NCI-H187 treated with DMSO at 0.1 percent for 48 hours (cell line): ENCODE results near the gene PACC1.

Experiments
- DNase-seq: peaks from one replicate; lab custom pipeline; 2025; lab: John Stamatoyannopoulos, UW

PACC1 gene

DNA sequence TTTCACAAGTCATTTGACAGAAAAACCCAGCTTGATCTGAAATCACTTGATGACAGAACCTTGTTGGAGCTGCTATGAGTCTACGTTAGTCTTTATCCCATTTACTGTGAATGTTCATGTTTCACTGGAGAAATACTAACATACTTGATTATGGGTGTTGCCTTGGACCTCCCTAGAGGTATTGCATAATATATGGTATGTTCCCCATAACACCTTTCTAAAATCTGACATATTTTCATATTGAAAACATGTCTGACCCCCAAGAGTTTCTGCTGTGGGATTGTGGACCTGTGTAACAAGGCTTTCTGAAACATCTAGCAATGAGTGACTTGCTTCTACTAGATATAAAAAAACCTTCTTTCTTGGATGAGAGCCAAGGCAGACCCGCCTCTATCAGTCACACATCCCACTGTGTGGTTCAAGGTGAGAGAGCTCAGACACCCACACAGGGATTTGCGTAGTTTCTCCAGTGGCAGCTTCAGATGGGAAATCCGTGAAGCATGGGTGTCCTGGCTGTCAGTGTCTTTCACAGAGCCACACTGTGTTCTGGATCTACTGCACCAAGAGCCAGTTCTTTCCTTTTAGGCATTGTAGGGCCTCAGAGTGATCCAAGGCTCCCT lies 22.6 kb upstream of the PACC1 start:
- no peak for DNase-seq

DNA sequence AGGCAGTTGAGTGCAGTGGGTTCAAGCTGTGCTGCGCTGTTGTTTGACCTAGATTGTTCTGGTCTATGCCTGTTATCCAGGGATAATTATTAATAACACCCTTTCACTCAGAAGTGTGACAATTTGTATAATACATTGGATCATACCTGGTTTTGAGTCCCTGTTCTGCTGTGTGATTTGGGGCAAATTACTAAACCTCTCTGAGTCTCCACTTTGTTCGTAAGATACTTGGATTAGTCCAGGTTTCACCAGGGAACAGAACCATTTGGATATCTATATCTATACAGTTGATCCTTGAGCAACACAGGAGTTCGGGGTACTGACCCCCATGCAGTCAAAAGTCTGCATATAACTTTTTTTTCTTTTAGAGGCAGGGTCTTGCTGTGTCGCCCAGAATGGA lies 20.3 kb upstream of the PACC1 start:
- DNase-seq = no peak

DNA sequence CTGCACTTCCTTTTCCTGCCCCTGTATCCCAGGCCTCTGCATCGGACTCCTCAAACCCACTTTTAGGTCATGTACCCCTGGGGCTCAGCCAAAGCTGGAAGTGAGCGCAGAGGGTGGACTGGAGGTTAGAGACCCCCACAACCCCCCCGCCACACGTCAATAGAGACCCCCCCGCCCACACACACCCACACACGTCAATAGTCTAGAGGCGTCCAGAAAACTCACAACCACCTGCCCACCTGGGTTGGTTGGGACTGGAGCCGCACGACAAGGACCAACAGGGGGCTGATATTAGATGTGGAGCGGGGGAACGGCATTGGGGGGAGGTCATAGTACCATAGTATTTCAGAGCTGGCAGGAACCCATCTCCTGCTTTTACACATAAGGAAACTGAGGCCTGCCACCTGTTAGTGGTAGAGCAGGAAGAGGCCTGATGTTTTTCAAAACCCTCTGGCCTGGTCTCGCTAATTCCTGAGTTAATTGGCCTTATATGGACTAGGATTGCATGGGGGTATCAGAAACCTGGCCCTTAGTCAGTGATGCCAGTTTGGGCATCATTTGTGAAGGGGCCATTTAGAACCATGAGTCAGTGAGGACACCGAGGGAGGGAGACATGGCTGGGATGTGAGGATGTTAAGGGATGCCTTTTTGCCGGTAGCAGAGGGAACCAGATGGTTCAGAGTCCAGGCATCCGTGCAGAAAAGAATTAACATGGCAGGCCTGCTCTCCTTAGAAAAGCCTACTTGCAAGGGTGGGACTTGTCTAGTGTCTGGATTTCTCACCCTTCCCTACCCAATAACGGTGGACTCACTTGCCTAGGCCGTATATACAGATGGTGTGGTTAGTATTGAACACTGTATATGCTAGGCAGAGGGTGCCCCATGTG lies 19.1 kb upstream of the PACC1 start:
- no peak for DNase-seq

DNA sequence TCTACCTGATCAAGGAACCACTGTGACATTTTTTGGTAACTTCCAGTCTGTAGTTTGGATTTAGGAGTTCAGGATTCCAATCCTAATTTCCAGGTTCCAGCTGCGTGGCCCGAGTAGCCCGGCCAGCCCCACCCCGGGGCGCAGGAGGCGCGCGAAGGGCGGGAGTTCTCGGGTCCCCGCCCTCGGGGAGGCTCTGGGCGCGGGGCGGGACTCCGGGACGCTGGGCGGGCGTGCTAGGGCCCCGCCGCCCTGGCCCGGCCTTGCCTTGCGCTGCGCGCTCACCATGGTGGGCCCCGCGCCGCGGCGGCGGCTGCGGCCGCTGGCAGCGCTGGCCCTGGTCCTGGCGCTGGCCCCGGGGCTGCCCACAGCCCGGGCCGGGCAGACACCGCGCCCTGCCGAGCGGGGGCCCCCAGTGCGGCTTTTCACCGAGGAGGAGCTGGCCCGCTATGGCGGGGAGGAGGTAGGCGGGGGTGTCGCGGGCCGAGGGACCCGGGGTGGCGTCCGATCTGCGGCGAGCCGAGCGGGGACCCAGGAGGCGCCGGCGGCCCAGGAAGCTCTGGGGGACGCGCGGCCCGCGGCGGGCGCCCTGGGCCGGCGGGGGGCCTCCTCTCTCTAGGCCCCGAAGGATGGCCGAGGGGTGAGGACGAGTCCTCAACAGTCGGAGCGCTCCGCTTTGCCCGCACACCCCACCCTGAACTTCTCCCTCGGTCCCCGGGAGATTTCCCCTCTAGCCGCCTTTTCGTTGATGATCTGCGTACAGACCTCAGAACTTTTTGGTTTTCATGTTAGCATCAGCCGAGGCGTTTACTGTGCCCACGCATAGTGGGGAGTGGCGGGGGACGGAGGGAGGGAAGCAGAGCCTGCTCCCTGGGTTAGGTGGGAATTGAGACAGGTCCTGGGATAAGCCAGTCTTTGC lies 18.2 kb upstream of the PACC1 start, which contains the start of gene NENF:
NENF (plus strand) TSS at position 260 of the 916 bp plus-strand sequence; CDS start at position 284, 24 bp downstream.
- DNase-seq = no peak

DNA sequence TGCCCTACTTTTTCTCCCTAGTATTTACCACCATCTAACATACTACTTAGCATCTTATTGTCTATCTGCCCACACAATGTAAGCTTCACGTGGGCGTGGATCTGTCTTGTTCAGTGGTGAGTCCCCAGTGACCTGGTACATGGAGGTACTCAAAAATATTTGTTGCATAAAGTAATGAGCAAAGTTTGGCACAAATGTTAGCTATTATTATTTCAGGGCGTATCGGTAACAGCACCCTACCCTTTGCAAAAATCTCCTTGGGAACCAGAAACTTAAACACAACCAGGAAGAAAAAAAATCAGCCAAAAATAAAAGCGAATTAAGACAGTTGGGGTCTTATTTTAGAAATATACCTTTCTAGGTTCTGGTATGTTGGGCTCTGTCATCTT lies 17.6 kb upstream of the PACC1 start:
- no peak for DNase-seq

DNA sequence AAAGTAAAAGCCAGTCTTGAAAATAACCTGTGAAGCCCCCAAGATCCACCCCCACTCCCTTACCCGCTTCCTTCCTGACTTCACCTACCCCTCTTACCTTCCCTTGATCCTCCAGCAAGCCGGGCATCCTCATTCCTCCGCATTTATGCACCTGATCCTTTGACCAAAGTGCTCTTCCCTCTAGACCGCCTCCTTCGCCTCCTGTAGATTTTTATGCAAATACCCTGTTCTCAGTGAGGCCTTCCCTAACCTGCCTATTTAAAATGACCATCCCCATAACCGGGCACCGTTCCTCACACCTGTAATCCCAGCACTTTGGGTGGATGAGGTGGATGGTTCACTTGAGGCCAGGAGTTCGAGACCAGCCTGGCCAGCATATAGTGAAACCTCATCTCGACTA lies 17.0 kb upstream of the PACC1 start:
- no peak for DNase-seq

DNA sequence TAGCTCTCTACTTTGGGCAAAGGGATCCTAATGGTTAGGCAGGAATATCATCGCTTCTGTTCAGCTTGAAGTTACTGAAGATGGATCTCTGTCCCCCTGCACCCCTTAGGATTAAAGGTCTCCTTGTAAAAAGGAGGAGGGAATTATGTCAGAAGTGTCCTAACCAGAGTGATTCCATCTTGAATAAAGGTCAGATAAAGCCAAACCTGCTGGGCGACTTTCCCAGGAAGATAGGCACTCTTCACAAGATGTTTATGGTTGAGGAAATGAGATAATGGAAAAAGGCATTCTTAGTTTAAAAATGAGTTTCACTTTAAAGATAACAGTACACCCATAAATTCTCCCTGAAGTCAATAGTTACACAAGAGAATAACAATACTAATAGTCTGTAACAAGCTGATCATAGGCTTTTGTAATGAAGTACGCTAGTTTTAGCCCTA lies 16.3 kb upstream of the PACC1 start:
- no peak for DNase-seq

DNA sequence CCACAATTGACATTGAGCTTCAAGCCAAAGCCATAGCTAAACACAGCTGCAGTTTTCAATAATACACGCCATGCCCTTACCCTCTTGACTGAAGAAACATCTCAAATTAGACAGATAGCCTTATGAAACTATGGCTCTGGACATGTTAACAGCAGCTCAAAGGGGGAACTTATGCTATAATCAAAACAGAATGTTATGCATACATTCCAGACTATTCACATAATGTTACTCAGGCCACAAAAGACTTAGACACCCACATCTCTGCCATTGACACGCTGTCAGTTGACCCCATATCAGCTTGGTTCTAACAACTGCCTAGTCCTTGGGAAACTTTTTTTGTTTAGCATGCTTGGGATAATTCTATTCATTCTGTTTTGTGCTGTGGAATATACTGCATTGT lies 15.7 kb upstream of the PACC1 start:
- DNase-seq = no peak

DNA sequence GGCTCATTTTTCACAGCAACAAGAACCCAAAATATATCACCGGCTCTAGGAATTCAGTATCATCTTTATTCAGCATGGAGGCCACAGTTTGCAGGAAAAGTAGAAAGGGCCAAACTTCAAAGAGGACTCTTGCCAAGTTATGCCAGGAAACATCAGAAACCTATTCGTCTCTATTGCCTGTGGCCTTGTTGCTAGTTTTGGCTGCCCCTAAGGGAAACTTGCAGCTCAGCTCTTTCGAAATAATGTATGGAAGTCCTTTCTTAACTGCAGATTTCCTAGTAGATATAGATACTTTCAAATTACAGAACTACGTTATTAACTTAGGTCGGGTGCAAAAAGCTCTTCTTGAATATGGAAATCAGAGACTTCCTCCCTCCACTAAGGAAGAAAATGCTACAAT lies 13.8 kb upstream of the PACC1 start:
- DNase-seq = no peak

DNA sequence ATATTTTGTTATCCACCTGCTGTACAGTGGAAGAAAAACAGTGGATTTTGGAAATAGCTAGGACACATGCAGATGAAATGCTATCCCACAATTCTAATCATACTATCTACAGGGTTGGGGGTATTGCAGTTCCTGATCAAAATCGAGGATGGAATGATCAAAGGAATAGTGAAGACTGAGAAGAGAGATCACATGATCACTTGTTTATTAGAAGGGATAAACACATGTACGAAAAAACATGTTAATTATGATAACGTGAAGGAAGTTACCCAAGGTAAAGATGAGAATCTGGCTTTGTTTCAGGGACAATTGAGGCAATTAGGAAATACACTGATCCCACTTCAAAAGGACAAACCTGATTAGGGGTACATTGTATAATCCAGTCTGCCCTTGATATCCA lies 9.2 kb upstream of the PACC1 start:
- DNase-seq = no peak

DNA sequence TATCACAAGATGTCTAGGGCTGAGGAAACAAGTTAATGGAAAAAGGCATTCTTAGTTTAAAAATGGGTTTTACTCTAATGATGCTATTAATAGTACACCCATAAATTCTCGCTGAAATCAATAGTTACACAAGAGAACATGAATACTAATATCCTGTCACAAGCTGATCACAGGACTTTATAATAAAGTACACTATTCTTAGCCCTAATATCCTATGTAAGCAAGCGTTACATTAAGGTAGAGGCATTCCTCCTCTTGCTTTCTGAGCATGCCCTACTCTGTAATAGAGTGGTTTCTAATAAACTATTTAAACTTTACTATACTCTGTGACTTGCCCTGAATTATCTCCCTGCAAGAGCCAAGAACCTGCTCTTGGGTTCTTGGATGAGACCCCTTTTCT lies 6.5 kb upstream of the PACC1 start:
- DNase-seq = no peak

DNA sequence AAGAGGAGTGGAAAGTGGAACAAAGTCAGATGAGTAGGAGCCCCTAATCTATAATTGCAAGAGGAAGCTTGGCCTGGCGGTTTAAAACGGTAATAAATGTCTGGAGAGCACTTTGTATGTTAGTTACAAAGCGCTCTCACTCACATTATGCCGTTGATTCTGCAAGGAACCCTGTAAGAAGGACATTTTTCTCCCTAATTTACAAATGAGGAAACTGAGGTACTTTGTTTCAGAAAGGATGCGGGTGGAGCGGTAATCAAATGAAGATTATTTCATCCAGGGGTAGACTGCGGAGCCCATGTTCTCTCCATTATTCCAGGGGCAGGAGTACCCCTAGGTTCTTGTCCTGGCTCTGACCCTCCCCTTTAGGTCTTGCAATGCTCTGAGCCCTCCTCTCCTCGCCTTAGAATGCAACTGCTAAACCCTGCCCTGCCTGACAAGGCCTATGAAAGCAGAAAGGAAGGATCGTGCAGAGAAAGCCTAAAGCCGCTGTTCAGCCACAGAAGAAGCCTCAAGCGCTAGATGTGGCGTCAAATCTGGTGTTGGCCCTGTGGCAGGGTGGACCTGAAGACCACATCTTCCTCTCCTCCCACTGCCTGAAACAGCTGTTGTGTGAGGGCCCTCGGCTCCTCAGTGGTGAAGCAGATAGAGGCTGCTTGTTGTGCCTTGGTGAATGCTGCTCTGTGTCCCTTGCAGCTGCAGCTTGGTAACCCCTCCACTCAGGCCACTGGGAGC lies 588 bp upstream of the PACC1 start:
- DNase-seq = no peak

DNA sequence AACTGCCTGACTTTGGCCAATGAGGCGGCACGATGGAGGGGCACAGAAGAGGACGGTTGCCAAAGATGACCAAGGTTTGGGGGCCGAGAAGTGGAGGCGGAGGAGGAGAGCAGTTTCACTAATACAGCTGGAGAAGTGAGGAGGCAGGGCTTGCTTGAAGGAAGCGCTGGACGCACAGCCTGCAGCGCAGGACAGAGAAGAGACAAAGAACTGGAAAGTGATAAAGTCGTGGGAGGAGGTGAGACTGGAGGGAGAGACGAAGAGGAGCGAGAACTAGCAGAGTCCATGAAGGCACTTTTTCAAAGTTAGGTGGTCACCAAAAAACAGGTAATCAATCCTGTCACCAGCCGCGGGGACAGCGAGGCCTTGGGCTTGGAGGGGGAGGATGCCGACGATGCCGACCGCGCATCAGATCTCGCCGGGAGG lies 771 bp downstream of the PACC1 start:
- no peak for DNase-seq

DNA sequence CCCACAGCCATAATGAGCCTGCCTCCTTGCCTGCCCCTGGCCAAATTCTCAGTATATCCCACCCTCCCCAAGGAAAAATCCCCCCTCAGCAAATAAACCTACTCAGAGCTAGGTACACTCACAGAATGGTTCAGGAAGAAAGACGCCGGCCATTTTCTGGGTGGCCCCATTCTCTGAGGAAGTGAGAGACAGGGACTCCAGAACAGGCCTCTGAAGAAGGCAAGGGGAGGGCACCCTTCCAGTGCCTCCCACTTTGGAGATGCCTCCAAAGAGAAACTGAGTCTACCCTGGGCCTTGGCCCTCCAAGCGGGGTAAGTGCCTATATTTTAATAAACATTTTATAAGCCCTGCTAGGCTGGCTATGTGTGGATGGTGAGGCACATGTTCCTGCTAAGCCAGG lies 2.3 kb downstream of the PACC1 start:
- no peak for DNase-seq

DNA sequence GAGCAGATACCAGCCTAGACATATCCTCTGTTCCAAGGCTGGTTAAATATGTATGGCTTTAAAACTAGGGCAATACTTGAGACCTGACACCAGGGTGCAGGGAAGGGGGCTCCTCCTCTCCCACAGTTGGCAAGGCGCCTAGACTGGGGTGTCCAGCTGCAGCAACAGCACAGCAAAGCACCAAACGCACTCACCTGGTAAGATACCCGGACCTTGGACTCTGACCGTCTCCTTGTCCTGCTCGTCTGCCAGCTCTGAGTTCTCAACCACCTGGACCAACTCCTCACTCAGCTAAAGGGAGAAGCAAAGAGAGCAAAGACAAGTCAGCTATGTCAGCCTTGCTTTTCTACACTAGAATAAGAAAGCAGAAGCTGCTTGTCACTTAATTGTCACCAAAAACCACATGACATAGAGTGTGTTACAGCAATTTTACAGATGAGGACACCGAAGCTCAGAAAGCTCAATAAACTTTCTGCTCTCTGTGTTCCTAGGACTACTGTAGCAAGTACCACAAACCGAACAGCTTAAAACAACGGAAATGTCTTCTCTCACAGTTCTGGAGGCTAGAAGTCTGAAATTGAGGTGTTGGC lies 4.4 kb downstream of the PACC1 start:
- no peak for DNase-seq

DNA sequence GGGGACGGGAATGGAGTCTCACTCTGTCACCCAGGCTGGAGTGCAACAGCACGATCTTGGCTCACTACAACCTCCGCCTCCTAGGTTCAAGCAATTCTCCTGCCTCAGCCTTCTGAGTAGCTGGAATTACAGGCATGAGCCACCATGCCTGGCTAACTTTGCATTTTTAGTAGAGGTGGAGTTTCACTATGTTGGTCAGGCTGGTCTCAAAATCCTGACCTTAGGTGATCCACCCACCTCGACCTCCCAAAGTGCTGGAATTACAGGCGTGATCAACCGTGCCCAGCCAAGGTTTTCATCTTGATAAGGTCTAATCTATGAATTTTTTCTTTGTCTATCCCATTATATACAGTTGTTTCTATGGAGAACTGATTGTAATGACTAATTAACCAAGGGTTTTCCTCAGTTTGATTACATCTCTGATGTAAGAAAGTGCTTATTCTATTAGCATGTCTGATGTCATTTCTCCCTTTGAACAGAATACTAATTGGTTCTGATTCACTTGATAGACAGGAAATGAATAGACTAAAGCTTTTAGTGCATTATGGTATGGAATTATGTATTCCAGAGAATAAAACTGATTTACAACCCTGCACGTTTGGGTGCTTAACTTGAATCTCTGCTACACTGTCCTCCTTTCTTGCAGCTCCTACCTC lies 11.9 kb downstream of the PACC1 start:
- DNase-seq = no peak

DNA sequence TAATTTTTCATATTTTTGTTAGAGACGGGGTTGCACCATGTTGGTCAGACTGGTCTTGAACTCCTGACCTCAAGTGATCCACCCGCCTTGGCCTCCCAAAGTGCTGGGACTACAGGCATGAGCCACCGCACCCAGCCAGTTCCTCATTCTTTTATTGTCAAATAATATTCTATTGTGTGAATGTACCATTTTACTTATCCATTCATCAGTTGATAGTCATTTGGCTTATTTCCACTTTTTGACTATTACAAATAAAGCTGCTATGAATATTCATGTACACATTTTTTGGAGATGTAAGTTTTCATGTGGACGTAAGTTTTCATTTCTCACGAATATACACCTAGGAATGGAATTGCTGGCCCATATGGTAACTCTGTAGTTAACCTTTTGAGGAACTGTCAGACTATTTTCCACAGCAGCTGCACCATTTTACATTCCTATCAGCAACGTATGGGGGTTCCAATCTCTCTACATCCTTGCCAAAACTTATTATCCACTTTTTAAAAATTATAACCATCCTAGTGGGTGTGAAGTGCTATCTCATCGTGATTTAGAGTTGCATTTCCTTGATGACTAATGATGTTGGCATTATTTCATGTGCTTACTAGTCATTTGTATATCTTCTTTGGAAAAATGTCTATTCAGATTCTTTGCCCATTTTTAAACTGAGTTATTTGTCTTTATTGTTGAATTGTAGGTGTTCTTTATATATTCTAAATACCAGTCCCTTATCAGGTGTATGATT lies 12.7 kb downstream of the PACC1 start:
- DNase-seq = no peak

DNA sequence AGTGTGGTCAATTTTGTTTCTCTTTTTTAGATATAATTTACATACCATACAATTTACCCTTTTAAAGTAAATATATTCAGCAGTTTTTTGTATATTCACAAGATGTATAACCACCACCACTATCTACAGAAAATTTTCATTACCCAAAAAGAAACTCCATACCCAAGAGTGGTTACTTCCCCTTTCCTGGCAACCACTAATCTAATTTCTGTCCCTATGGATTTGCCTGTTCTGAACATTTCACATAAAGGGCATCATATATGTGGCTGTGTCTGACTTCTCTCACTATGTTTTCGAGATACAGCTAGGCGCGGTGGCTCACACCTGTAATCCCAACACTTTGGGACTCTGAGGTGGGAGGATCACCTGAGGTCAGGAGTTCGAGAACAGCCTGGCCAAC lies 13.6 kb downstream of the PACC1 start:
- no peak for DNase-seq

DNA sequence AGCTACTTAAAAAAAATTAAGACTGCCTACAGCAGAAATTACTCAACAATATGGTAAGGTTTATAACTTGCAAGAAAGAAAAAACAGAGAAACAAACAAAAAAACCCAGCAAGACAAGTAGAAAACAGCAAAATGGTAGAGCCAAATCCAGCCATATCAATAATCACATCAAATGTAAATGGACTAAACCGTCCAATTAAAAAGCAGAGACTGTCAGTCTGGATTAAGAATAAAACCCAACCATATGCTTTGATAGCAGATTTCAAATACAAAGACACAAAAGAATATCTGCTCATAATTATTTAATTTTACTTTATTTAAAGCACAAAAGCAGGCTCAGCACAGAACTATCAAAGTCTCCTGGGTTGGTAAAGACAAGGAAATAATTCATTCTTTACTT lies 17.5 kb downstream of the PACC1 start:
- DNase-seq = no peak

DNA sequence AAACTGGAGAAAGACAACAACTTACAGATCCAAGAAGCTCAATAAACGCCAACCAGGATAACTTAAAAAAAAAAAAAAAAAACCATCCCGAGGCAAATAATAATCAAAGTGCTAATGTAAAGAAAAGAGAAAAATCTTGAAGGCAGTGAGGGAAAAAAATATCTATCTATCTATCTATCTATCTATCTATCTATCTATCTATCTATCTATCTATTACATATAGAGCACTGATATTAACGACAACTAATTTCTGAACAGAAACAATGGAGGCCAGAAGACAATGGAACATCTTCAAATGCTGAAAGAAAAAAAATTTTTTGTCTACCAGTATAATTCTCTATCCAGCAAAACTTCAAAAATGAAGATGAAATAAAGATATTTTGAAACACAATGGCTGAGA lies 18.0 kb downstream of the PACC1 start:
- DNase-seq = no peak
